Keratinocyte (primary cell): ENCODE data around the gene TWIST2. TPM values are rescaled to one million over a fixed set of nuclear protein-coding genes. Genes with fewer than 3 reads are reported as not detected.

Source experiments
- DNase-seq: peaks from one replicate; pipeline ENCODE4 v3.0.0-alpha.2; 2011; ENCODE audit warnings: low read depth, missing footprints, low spot score
- FAIRE-seq: peaks from 2 replicates; lab custom pipeline; 2011; peaks lifted over from hg19 to GRCh38; lab: Jason Lieb, UNC
- H2AFZ ChIP-seq: 2 replicates; pipeline ENCODE4 v1.6.0; 2012; ENCODE audit warnings: low read length, control low read depth, inconsistent platforms; ENCODE audit not compliant: control insufficient read depth
- H3K27ac ChIP-seq: 2 replicates; pipeline ENCODE4 v1.5.1; 2011; ENCODE audit warnings: low read length; ENCODE audit not compliant: control insufficient read depth, insufficient read depth
- H3K27me3 ChIP-seq: 3 replicates; pipeline ENCODE4 v1.6.0; 2011; ENCODE audit warnings: low read length; ENCODE audit not compliant: control insufficient read depth, insufficient read depth; ENCODE audit errors: extremely low read depth
- H3K36me3 ChIP-seq, 2 experiments: 2 replicates in 1 of 2; 3 replicates in 1 of 2; pipeline ENCODE4 v1.5.1; 2011; ENCODE audit warnings: low read length in 2 of 2, mild to moderate bottlenecking in 1 of 2; ENCODE audit not compliant: control insufficient read depth in 2 of 2, insufficient read depth in 2 of 2; ENCODE audit errors: extremely low read depth in 1 of 2
- H3K4me1 ChIP-seq: 3 replicates; pipeline ENCODE4 v1.5.1; 2011; ENCODE audit warnings: low read length; ENCODE audit not compliant: control insufficient read depth, insufficient read depth; ENCODE audit errors: extremely low read depth
- H3K4me2 ChIP-seq: 3 replicates; pipeline ENCODE4 v1.6.0; 2011; ENCODE audit warnings: low read depth, low read length; ENCODE audit not compliant: control insufficient read depth, insufficient read depth; ENCODE audit errors: extremely low read depth
- H3K4me3 ChIP-seq, 3 experiments: fragments of 200-600 bp in 1 of 3; sonication (generic) in 1 of 3; 2 replicates in 2 of 3; 3 replicates in 1 of 3; pipeline ENCODE4 v1.5.1; 2011 to 2016; ENCODE audit warnings: low read length in 3 of 3, mild to moderate bottlenecking in 3 of 3, control low read depth in 2 of 3, inconsistent platforms in 1 of 3, low read depth in 1 of 3, mixed read lengths in 1 of 3, mixed run types in 1 of 3, moderate library complexity in 1 of 3; ENCODE audit not compliant: control insufficient read depth in 2 of 3, insufficient read depth in 2 of 3; ENCODE audit errors: extremely low read depth in 1 of 3
- H3K79me2 ChIP-seq: 2 replicates; pipeline ENCODE4 v1.6.0; 2012; ENCODE audit warnings: low read length; ENCODE audit not compliant: control insufficient read depth, insufficient read depth
- H3K9ac ChIP-seq: 3 replicates; pipeline ENCODE4 v1.6.0; 2011; ENCODE audit warnings: low read length; ENCODE audit not compliant: control insufficient read depth, insufficient read depth; ENCODE audit errors: extremely low read depth
- H3K9me1 ChIP-seq: 3 replicates; pipeline ENCODE4 v1.6.0; 2011; ENCODE audit warnings: low read length; ENCODE audit not compliant: control insufficient read depth, insufficient read depth; ENCODE audit errors: extremely low read depth
- H3K9me3 ChIP-seq: 2 replicates; pipeline ENCODE4 v1.5.1; 2012; ENCODE audit warnings: low read depth, low read length; ENCODE audit not compliant: control insufficient read depth
- H4K20me1 ChIP-seq: 3 replicates; pipeline ENCODE4 v1.6.0; 2011; ENCODE audit warnings: low read length; ENCODE audit not compliant: control insufficient read depth, insufficient read depth; ENCODE audit errors: extremely low read depth
- EZH2 ChIP-seq: IDR thresholded peaks from one replicate; pipeline ENCODE4 v1.6.1; 2012; ENCODE audit warnings: inconsistent platforms, mild to moderate bottlenecking, low read length, moderate library complexity
- dilution Hi-C: fragments of 300-500 bp; cut with MboI; formaldehyde crosslinking; loops from one replicate; pipeline ENCODE4 v1.7.0; 2020; ENCODE audit warnings: low sequenced_read_pairs; ENCODE audit not compliant: extremely low pct_ligation_motif_present
- polyA plus RNA-seq, 5 experiments: library from polyadenylated mRNA; depleted of rRNA in 3 of 5; stranded (reverse) in 3 of 5; stranded (forward) in 1 of 5; unstranded in 1 of 5; fragments of >200 nt; gene quantifications; 1 replicate in 1 of 5; 2 replicates in 3 of 5; 3 replicates in 1 of 5; pipeline versions ENCODE4 v1.2.1 to v1.2.3, GENCODE V29; 2011 to 2012; ENCODE audit warnings: missing spikeins in 2 of 5, low read depth in 1 of 5, low replicate concordance in 1 of 5
- TF ChIP-seq, protein P1 (sequence below), 3 experiments: IDR thresholded peaks in 1 of 3; conservative IDR thresholded peaks in 1 of 3; optimal IDR thresholded peaks in 1 of 3; 2 replicates in 2 of 3; 3 replicates in 1 of 3; pipeline versions ENCODE3 to v1.5.1; 2011; ENCODE audit warnings: low read length in 3 of 3, mild to moderate bottlenecking in 3 of 3, moderate library complexity in 2 of 3, control low read depth in 1 of 3, inconsistent platforms in 1 of 3; ENCODE audit not compliant: insufficient read depth in 2 of 3; ENCODE audit errors: extremely low read depth in 1 of 3

Gene TWIST2
- polyA plus RNA-seq, 1 donor (not counting 4 experiments of a cell fraction or from before 2014, with no cell fraction given), result 5.5 TPM

- H3K9me3 ChIP-seq, result no peaks in the 10 kb centered on the region
- H4K20me1 ChIP-seq, result no peaks in the 10 kb centered on the region
- DNase-seq (no peak), FAIRE-seq (no peak)
- dilution Hi-C loops, result no loop called here
- H3K27ac ChIP-seq, result no peak overlapping the region
- no peaks in the 10 kb centered on the region for H3K9me1 ChIP-seq
- H3K4me2 ChIP-seq, result no peak overlapping the region
- H3K4me3 ChIP-seq, result no peak overlapping the region
- TF ChIP-seq, protein P1, sequence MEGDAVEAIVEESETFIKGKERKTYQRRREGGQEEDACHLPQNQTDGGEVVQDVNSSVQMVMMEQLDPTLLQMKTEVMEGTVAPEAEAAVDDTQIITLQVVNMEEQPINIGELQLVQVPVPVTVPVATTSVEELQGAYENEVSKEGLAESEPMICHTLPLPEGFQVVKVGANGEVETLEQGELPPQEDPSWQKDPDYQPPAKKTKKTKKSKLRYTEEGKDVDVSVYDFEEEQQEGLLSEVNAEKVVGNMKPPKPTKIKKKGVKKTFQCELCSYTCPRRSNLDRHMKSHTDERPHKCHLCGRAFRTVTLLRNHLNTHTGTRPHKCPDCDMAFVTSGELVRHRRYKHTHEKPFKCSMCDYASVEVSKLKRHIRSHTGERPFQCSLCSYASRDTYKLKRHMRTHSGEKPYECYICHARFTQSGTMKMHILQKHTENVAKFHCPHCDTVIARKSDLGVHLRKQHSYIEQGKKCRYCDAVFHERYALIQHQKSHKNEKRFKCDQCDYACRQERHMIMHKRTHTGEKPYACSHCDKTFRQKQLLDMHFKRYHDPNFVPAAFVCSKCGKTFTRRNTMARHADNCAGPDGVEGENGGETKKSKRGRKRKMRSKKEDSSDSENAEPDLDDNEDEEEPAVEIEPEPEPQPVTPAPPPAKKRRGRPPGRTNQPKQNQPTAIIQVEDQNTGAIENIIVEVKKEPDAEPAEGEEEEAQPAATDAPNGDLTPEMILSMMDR (optimal IDR thresholded peaks at IDR 0.05 in 1 of 3, IDR thresholded peaks at IDR 0.05 in 1 of 3, conservative IDR thresholded peaks at IDR 0.05 in 1 of 3; ENCODE audit: extremely low read depth in 1 of 3, insufficient read depth in 2 of 3, low read length in 3 of 3), result no peak
- TF ChIP-seq EZH2, result no peak
- no peak overlapping the region for H3K9ac ChIP-seq
- no peaks in the 10 kb centered on the region for H3K4me1 ChIP-seq
- H3K27me3 ChIP-seq, result peaks cover 10% of the 10 kb centered on the region
- H3K36me3 ChIP-seq, result no peaks in the 10 kb centered on the region
- H3K79me2 ChIP-seq, result no peaks in the 10 kb centered on the region
- H2AFZ ChIP-seq, result no peak overlapping the region
Observed at GRCh38 chr2:238802957-238803356, 44.9 kb upstream of the TWIST2 start.

DNA sequence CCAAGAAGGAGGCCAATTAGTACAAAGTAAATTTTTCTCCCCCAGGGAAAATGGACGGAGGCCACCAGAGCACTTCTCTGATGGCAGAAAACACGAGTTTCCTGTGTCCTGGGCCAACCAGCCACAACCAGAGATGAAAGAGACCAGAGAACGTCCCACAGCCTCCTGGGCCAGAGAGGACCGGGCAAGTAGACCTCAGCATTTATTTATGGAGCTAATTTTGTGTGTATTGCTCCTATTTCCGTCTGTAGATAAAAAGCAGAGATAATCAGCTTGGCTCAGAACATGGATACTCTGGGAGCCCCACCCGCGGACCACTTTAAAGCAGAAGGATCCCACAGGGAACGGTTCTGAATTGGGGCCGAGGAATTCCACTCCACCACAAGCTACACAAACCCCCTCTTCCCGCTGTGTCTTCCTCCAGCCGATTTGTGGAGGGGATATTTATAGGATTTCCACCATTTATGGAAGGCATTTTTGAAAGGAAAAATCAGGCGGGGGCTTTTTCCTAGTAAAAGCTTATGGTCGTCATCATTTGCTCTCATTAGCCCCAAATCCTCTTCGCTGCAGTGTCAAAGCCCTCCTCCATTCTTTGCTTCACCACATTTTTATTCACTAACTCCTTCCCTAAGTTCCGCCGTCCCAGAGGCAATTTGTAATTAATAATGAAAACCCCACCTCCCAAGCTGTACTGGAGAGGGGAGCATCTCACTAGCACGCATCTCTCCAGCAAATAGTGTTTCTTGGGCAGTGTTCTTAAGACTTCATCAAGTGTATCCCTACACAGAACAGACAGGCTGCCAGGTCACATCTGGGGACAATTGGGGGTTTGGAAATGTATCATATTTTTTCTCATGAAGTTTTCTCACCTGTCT is 43.7 kb upstream of the TWIST2 start:
- H3K9ac ChIP-seq, result no peak overlapping the region
- peaks cover 10% of the 10 kb centered on the region for H3K27me3 ChIP-seq
- no peak overlapping the region for H3K4me3 ChIP-seq
- no peak for FAIRE-seq
- no peak overlapping the region for H3K27ac ChIP-seq
- H4K20me1 ChIP-seq, result no peaks in the 10 kb centered on the region
- no peaks in the 10 kb centered on the region for H3K9me3 ChIP-seq
- H3K4me1 ChIP-seq, result no peaks in the 10 kb centered on the region
- no peak for DNase-seq
- H3K36me3 ChIP-seq, result no peaks in the 10 kb centered on the region
- dilution Hi-C loops, result no loop called here
- H2AFZ ChIP-seq, result no peak overlapping the region
- H3K79me2 ChIP-seq, result no peaks in the 10 kb centered on the region
- H3K9me1 ChIP-seq, result no peaks in the 10 kb centered on the region
- TF ChIP-seq, protein P1 (optimal IDR thresholded peaks at IDR 0.05 in 1 of 3, IDR thresholded peaks at IDR 0.05 in 1 of 3, conservative IDR thresholded peaks at IDR 0.05 in 1 of 3; ENCODE audit: extremely low read depth in 1 of 3, insufficient read depth in 2 of 3, low read length in 3 of 3), result no peak
- TF ChIP-seq EZH2, result no peak
- H3K4me2 ChIP-seq, result no peak overlapping the region
